ENCODE data around the gene KCNK7. TPM values are rescaled to one million over a fixed set of nuclear protein-coding genes. Genes with fewer than 3 reads are reported as not detected.

Gene KCNK7
- total and polyA plus RNA-seq, 4 donors: 0.46 to 2.8 (median 1.3) TPM

DNA sequence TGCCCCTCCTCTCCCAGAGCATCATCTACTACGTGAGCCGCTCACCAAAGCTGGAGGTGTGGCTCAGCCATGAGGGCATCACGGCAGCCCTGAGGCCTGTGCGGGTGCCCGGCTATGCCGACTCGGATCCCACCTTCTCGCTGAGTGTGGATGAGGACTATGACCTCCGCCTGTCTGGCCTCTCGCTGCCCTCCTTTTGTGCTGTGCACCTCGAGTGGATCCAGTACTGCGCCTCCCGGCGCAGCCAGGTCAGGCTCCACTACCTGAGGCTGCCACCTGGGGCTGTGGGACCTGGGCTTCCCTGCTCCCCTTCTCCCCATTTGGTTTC is 38.5 kb upstream of the KCNK7 start:
- no peak overlapping the region for H3K9ac ChIP-seq (ENCODE audit: insufficient read depth in 1 of 2, low read length in 2 of 2)
- DNase-seq (no peak), ATAC-seq (ENCODE audit: insufficient read depth, low FRiP score) (no peak)
- H3K9me3 ChIP-seq (ENCODE audit: control insufficient read depth in 4 of 4, insufficient read depth in 3 of 4, low read length in 3 of 4): no peaks in the 10 kb centered on the region
- H3K4me3 ChIP-seq: no peak overlapping the region
- H3K36me3 ChIP-seq (ENCODE audit: control insufficient read depth in 4 of 4, insufficient read depth in 4 of 4, low read length in 4 of 4): peaks cover 4 to 63% (median 21%) of the 10 kb centered on the region in 4 donors
- 89 to 92% methylated on average over 14 of the region's 14 CpGs for WGBS, 2 donors
- no peak overlapping the region for H3K27ac ChIP-seq (ENCODE audit: low read depth in 1 of 2, low read length in 1 of 2)
- no peaks in the 10 kb centered on the region for H3K27me3 ChIP-seq (ENCODE audit: control insufficient read depth in 3 of 3, insufficient read depth in 3 of 3, low read length in 2 of 3)
- TF ChIP-seq, protein P1, sequence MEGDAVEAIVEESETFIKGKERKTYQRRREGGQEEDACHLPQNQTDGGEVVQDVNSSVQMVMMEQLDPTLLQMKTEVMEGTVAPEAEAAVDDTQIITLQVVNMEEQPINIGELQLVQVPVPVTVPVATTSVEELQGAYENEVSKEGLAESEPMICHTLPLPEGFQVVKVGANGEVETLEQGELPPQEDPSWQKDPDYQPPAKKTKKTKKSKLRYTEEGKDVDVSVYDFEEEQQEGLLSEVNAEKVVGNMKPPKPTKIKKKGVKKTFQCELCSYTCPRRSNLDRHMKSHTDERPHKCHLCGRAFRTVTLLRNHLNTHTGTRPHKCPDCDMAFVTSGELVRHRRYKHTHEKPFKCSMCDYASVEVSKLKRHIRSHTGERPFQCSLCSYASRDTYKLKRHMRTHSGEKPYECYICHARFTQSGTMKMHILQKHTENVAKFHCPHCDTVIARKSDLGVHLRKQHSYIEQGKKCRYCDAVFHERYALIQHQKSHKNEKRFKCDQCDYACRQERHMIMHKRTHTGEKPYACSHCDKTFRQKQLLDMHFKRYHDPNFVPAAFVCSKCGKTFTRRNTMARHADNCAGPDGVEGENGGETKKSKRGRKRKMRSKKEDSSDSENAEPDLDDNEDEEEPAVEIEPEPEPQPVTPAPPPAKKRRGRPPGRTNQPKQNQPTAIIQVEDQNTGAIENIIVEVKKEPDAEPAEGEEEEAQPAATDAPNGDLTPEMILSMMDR (IDR thresholded peaks at IDR 0.05; ENCODE audit: control extremely low read depth, extremely low read depth): no peak
- H3K4me1 ChIP-seq (ENCODE audit: control insufficient read depth in 5 of 5, insufficient read depth in 5 of 5, low read length in 5 of 5): peaks cover 0 to 14% (median 3%) of the 10 kb centered on the region in 5 donors

DNA sequence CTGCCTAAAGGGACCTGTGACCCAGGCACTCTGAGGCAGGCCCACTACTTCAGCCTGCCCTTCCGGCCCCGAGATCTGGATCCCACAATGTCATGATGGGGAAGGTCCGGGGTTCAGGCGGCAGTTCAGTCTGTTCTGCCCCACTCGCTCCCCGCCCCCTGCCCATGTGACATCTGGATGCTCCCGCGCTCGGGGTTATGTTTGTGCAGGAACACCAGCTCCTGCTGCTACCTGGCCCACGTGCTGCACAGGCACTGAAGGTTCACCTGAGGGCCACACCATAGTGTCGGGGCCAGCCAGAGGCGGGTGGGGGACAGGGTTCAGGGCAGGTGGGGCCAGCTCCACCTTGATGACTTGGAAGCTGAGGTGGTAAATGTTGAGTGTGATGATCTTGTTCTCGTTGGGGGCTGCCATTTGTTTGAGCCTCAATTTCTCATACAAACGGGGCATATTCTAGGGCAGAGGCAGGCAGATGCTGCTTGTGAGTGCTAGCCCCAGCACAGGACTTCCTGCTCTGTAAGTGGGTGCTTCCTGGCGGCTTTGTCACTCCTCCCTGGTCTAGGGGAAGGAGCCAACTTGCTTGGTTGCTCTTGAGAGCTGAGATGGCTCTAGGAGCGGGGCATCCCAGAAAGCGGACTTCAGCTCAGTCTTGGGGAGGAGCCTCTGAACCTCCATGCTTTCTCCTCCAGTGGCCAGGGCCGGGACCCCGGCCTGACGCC is 37.9 kb upstream of the KCNK7 start:
- ATAC-seq (ENCODE audit: insufficient read depth, low FRiP score) (no peak), DNase-seq (no peak)
- Histone ChIP-seq H3K27ac (ENCODE audit: low read depth in 1 of 2, low read length in 1 of 2) (no peak overlapping the region), H3K27me3 (ENCODE audit: control insufficient read depth in 3 of 3, insufficient read depth in 3 of 3, low read length in 2 of 3) (no peaks in the 10 kb centered on the region), H3K36me3 (ENCODE audit: control insufficient read depth in 4 of 4, insufficient read depth in 4 of 4, low read length in 4 of 4) (peaks cover 4 to 67% (median 25%) of the 10 kb centered on the region in 4 donors), H3K4me1 (ENCODE audit: control insufficient read depth in 5 of 5, insufficient read depth in 5 of 5, low read length in 5 of 5) (peaks cover 0 to 11% (median 0%) of the 10 kb centered on the region in 5 donors), H3K9me3 (ENCODE audit: control insufficient read depth in 4 of 4, insufficient read depth in 3 of 4, low read length in 3 of 4) (no peaks in the 10 kb centered on the region), H3K9ac (ENCODE audit: insufficient read depth in 1 of 2, low read length in 2 of 2) (no peak overlapping the region), H3K4me3 (no peak overlapping the region)
- WGBS, 2 donors: 73 to 78% methylated on average over 20 of the region's 20 CpGs
- TF ChIP-seq, protein P1 (IDR thresholded peaks at IDR 0.05; ENCODE audit: control extremely low read depth, extremely low read depth): no peak

DNA sequence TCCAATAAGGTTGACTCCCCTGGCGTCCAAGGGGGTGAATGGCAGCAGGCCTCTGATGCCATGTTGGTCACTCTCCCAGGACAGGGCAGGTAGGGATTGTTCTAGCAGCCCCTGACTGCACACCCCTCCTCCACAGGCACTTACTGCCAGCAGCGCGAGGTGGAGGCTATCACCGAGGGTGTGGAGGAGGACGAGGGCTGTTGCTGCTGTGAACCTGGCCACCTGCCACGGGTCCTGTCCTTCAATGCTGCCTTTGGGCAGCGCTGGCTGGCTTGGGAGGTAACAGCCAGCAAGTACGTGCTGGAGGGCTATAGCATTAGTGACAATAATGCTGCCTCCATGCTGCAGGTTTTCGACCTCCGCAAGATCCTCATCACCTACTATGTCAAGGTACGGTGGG is 34.6 kb upstream of the KCNK7 start:
- 90 to 98% methylated on average over 11 of the region's 11 CpGs for WGBS, 2 donors
- Histone ChIP-seq H3K9me3 (ENCODE audit: control insufficient read depth in 4 of 4, insufficient read depth in 3 of 4, low read length in 3 of 4) (no peaks in the 10 kb centered on the region), H3K27ac (ENCODE audit: low read depth in 1 of 2, low read length in 1 of 2) (no peak overlapping the region), H3K4me1 (ENCODE audit: control insufficient read depth in 5 of 5, insufficient read depth in 5 of 5, low read length in 5 of 5) (peaks cover 0 to 2% (median 0%) of the 10 kb centered on the region in 5 donors), H3K27me3 (ENCODE audit: control insufficient read depth in 3 of 3, insufficient read depth in 3 of 3, low read length in 2 of 3) (no peaks in the 10 kb centered on the region), H3K36me3 (ENCODE audit: control insufficient read depth in 4 of 4, insufficient read depth in 4 of 4, low read length in 4 of 4) (peaks cover 10 to 79% (median 31%) of the 10 kb centered on the region in 4 donors), H3K9ac (ENCODE audit: insufficient read depth in 1 of 2, low read length in 2 of 2) (no peak overlapping the region), H3K4me3 (no peak overlapping the region)
- no peak for DNase-seq
- ATAC-seq (ENCODE audit: insufficient read depth, low FRiP score): no peak
- TF ChIP-seq, protein P1 (IDR thresholded peaks at IDR 0.05; ENCODE audit: control extremely low read depth, extremely low read depth): no peak
